ENCODE measurements around the gene MACO1.
"Not testable (repeated sequence)": the region's sequence is repeated elsewhere in the genome, so short reads cannot be mapped to it uniquely, and the experiment has no call there.

DNA sequence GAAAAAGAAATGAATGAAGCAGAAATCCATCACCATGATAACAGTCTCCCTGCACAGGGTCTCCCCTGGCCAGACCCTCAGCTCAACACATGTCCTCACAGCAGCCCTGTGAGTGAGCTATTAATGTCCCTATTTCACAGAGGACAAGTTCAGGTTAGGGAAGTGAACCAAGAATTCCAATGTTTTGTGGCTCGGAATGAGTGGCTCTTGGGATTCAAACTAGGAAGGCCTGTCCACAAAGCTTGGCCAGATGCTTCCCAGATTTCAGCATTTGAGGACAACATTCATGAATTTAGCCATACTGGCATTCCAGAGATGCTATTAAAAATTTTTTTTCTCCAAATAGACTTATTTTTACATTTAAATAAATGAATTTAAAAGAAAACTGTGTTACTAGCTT, 48.2 kb upstream of the MACO1 start:
- not testable (repeated sequence) for TF ChIP-seq POLR2A (IDR thresholded peaks at IDR 0.05; ENCODE audit: low read depth, low read length); POLR2AphosphoS5 (IDR thresholded peaks at IDR 0.05; ENCODE audit: low read depth, low read length); TAF1 (IDR thresholded peaks at IDR 0.05; ENCODE audit: borderline replicate concordance, low read depth, low read length)

Measured in GM12892 (cell line).